ENCODE data around the gene PARD6G.

PARD6G gene

DNA sequence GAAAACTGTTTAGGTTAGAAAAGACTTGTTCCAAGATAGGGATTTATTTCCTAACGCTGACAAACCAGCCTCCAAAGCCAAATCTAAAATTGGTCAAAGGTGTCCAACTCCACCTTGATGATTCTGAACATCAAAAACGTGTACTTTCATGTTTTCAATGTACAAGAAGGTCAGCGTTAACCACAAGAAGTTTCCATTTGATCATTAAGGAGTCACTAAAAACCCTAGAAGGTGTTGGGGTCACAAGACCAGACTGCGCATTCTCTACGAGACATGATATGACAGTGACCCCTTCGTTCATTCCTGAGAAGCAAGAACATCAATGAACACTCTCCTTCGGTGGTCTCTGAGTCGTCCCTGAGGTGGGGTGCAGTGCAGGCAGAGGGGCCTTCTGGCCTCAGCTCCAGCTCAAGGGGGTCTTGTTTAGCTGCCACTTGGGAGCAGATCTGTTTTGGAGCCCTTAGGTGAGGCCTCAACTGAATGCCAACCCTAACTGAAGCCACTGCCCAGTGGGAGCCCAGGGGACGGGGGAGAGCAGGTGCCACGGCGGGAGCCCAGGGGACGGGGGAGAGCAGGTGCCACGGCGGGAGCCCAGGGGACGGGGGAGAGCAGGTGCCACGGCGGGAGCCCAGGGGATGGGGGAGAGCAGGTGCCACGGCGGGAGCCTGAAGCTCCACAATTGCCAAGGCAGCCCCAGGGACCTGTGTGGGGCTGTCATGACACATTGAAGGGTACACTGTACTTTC lies 55.2 kb downstream of the PARD6G start (continued):
- TF ChIP-seq, protein P1, sequence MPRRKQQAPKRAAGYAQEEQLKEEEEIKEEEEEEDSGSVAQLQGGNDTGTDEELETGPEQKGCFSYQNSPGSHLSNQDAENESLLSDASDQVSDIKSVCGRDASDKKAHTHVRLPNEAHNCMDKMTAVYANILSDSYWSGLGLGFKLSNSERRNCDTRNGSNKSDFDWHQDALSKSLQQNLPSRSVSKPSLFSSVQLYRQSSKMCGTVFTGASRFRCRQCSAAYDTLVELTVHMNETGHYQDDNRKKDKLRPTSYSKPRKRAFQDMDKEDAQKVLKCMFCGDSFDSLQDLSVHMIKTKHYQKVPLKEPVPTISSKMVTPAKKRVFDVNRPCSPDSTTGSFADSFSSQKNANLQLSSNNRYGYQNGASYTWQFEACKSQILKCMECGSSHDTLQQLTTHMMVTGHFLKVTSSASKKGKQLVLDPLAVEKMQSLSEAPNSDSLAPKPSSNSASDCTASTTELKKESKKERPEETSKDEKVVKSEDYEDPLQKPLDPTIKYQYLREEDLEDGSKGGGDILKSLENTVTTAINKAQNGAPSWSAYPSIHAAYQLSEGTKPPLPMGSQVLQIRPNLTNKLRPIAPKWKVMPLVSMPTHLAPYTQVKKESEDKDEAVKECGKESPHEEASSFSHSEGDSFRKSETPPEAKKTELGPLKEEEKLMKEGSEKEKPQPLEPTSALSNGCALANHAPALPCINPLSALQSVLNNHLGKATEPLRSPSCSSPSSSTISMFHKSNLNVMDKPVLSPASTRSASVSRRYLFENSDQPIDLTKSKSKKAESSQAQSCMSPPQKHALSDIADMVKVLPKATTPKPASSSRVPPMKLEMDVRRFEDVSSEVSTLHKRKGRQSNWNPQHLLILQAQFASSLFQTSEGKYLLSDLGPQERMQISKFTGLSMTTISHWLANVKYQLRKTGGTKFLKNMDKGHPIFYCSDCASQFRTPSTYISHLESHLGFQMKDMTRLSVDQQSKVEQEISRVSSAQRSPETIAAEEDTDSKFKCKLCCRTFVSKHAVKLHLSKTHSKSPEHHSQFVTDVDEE (CRISPR knock-in tag; IDR thresholded peaks at IDR 0.05): no peak
- no peak for TF ChIP-seq ISL1 (CRISPR knock-in tag; IDR thresholded peaks at IDR 0.05)
- no peak for TF ChIP-seq GLIS3 (CRISPR knock-in tag; IDR thresholded peaks at IDR 0.05)
- no peak for TF ChIP-seq TOX (CRISPR knock-in tag; IDR thresholded peaks at IDR 0.05; ENCODE audit: borderline replicate concordance)
- no peak for TF ChIP-seq ZNF70 (CRISPR knock-in tag; IDR thresholded peaks at IDR 0.05)

DNA sequence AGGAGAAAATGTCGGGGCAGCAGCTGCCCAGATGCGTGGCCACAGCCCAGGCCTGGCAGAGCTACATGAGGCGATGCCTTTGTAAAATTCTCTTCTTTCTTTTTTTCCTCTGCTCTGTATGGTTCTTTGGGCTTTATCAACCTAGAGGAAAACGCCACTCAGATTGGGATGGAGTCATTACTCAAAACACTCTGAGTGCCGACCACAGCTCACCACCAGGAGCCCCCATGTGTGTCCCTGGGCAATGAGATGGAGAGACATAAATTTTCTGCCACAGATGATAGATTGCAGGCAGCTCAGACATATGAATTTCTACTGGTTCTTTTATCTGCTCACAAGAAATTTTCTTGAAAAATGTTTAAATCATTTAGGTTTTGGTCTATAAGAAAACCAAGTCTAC lies 56.0 kb downstream of the PARD6G start:
- TF ChIP-seq, protein P2, sequence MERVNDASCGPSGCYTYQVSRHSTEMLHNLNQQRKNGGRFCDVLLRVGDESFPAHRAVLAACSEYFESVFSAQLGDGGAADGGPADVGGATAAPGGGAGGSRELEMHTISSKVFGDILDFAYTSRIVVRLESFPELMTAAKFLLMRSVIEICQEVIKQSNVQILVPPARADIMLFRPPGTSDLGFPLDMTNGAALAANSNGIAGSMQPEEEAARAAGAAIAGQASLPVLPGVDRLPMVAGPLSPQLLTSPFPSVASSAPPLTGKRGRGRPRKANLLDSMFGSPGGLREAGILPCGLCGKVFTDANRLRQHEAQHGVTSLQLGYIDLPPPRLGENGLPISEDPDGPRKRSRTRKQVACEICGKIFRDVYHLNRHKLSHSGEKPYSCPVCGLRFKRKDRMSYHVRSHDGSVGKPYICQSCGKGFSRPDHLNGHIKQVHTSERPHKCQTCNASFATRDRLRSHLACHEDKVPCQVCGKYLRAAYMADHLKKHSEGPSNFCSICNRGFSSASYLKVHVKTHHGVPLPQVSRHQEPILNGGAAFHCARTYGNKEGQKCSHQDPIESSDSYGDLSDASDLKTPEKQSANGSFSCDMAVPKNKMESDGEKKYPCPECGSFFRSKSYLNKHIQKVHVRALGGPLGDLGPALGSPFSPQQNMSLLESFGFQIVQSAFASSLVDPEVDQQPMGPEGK (CRISPR knock-in tag; IDR thresholded peaks at IDR 0.05; ENCODE audit: borderline replicate concordance): no peak
- TF ChIP-seq ZFP3 (CRISPR knock-in tag; IDR thresholded peaks at IDR 0.05) (no peak), SNAI2 (CRISPR knock-in tag; IDR thresholded peaks at IDR 0.05) (no peak), ISL1 (CRISPR knock-in tag; IDR thresholded peaks at IDR 0.05) (no peak), ZFP30 (CRISPR knock-in tag; IDR thresholded peaks at IDR 0.05) (no peak), TOX (CRISPR knock-in tag; IDR thresholded peaks at IDR 0.05; ENCODE audit: borderline replicate concordance) (no peak), ZNF565 (CRISPR knock-in tag; conservative IDR thresholded peaks at IDR 0.05; ENCODE audit: low read depth) (no peak), PPARA (CRISPR knock-in tag; IDR thresholded peaks at IDR 0.05; ENCODE audit: borderline replicate concordance) (no peak), RARB (CRISPR knock-in tag; IDR thresholded peaks at IDR 0.05) (no peak), ZNF70 (CRISPR knock-in tag; IDR thresholded peaks at IDR 0.05) (no peak), TCF4 (CRISPR knock-in tag; IDR thresholded peaks at IDR 0.05; ENCODE audit: borderline replicate concordance) (no peak), ESRRG (CRISPR knock-in tag; IDR thresholded peaks at IDR 0.05) (no peak), CSDC2 (CRISPR knock-in tag; IDR thresholded peaks at IDR 0.05) (no peak)
- TF ChIP-seq, protein P3, sequence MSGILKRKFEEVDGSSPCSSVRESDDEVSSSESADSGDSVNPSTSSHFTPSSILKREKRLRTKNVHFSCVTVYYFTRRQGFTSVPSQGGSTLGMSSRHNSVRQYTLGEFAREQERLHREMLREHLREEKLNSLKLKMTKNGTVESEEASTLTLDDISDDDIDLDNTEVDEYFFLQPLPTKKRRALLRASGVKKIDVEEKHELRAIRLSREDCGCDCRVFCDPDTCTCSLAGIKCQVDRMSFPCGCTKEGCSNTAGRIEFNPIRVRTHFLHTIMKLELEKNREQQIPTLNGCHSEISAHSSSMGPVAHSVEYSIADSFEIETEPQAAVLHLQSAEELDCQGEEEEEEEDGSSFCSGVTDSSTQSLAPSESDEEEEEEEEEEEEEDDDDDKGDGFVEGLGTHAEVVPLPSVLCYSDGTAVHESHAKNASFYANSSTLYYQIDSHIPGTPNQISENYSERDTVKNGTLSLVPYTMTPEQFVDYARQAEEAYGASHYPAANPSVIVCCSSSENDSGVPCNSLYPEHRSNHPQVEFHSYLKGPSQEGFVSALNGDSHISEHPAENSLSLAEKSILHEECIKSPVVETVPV (CRISPR knock-in tag; IDR thresholded peaks at IDR 0.05): no peak
- TF ChIP-seq, protein P4, sequence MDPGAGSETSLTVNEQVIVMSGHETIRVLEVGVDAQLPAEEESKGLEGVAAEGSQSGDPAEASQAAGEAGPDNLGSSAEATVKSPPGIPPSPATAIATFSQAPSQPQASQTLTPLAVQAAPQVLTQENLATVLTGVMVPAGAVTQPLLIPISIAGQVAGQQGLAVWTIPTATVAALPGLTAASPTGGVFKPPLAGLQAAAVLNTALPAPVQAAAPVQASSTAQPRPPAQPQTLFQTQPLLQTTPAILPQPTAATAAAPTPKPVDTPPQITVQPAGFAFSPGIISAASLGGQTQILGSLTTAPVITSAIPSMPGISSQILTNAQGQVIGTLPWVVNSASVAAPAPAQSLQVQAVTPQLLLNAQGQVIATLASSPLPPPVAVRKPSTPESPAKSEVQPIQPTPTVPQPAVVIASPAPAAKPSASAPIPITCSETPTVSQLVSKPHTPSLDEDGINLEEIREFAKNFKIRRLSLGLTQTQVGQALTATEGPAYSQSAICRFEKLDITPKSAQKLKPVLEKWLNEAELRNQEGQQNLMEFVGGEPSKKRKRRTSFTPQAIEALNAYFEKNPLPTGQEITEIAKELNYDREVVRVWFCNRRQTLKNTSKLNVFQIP (CRISPR knock-in tag; IDR thresholded peaks at IDR 0.05; ENCODE audit: borderline replicate concordance, low read depth): no peak

DNA sequence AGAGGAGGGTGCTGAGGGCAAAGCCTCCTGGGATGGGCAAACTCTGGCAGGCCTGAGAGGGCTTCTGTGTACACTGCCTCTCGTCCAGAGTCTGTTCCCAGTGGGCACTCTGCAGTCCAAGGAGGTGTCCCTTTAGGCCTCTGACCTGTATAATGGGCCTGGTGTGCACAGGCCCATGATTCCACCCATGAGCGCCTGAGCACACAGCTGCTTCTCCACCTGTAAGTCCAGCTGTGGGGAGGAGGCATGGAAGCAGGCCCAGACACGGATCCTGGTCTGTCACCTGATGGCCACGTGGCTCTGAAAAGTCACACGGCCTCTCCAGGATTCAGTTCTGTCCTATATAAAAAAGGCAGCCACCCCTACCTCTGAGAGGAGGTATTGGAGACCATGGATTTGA lies 57.0 kb downstream of the PARD6G start:
- no peak for TF ChIP-seq ARNTL (CRISPR knock-in tag; IDR thresholded peaks at IDR 0.05; ENCODE audit: borderline replicate concordance, low read depth)
- TF ChIP-seq, protein P5, sequence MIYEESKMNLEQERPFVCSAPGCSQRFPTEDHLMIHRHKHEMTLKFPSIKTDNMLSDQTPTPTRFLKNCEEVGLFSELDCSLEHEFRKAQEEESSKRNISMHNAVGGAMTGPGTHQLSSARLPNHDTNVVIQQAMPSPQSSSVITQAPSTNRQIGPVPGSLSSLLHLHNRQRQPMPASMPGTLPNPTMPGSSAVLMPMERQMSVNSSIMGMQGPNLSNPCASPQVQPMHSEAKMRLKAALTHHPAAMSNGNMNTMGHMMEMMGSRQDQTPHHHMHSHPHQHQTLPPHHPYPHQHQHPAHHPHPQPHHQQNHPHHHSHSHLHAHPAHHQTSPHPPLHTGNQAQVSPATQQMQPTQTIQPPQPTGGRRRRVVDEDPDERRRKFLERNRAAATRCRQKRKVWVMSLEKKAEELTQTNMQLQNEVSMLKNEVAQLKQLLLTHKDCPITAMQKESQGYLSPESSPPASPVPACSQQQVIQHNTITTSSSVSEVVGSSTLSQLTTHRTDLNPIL (CRISPR knock-in tag; IDR thresholded peaks at IDR 0.05; ENCODE audit: low read depth): no peak
- TF ChIP-seq ZNF70 (CRISPR knock-in tag; IDR thresholded peaks at IDR 0.05): no peak
- TF ChIP-seq, protein P2 (CRISPR knock-in tag; IDR thresholded peaks at IDR 0.05; ENCODE audit: borderline replicate concordance): no peak
- no peak for TF ChIP-seq ISL1 (CRISPR knock-in tag; IDR thresholded peaks at IDR 0.05)
- no peak for TF ChIP-seq TOX (CRISPR knock-in tag; IDR thresholded peaks at IDR 0.05; ENCODE audit: borderline replicate concordance)
- TF ChIP-seq PPARA (CRISPR knock-in tag; IDR thresholded peaks at IDR 0.05; ENCODE audit: borderline replicate concordance): no peak
- TF ChIP-seq, protein P3 (CRISPR knock-in tag; IDR thresholded peaks at IDR 0.05): no peak
- no peak for TF ChIP-seq OSR1 (CRISPR knock-in tag; IDR thresholded peaks at IDR 0.05)
- no peak for TF ChIP-seq ZFP30 (CRISPR knock-in tag; IDR thresholded peaks at IDR 0.05)
- no peak for ATAC-seq

More for the DNA sequence above, 56.0 kb downstream of the PARD6G start:
- ATAC-seq: no peak
